Neural crest cell (in vitro differentiated cells): ENCODE results near the gene SIGLEC15. TPM values are rescaled to one million over a fixed set of nuclear protein-coding genes. Genes with fewer than 3 reads are reported as not detected.

Source experiments
- DNase-seq: peaks from one replicate; pipeline ENCODE4 v3.0.0; 2021; ENCODE audit warnings: low read depth, mixed read lengths, low spot score
- H3K27ac Mint-ChIP-seq: one replicate; pipeline ENCODE4 v1.8.0; 2021; ENCODE audit warnings: mild to moderate bottlenecking, mixed read lengths; ENCODE audit not compliant: unreplicated experiment
- H3K27me3 Mint-ChIP-seq: 2 replicates; pipeline ENCODE4 v1.8.0; 2021; ENCODE audit warnings: low read depth, mild to moderate bottlenecking, mixed read lengths
- H3K36me3 Mint-ChIP-seq: 2 replicates; pipeline ENCODE4 v1.8.0; 2021; ENCODE audit warnings: low read depth, mild to moderate bottlenecking, mixed read lengths
- H3K4me1 Mint-ChIP-seq: 2 replicates; pipeline ENCODE4 v1.8.0; 2021; ENCODE audit warnings: mixed read lengths
- H3K4me3 Mint-ChIP-seq: one replicate; pipeline ENCODE4 v1.8.0; 2021; ENCODE audit warnings: mild to moderate bottlenecking, mixed read lengths
- H3K9me3 Mint-ChIP-seq: 2 replicates; pipeline ENCODE4 v1.8.0; 2021; ENCODE audit warnings: mixed read lengths
- total RNA-seq: library from RNA; stranded (reverse); gene quantifications from 2 replicates; pipeline ENCODE4 v1.2.1, GENCODE V29; 2021
- TF ChIP-seq, protein P1 (sequence below): fragments of 200-600 bp; sonication (generic); conservative IDR thresholded peaks from 2 replicates; pipeline ENCODE4 v1.5.0; 2021; ENCODE audit warnings: antibody characterized with exemption, mild to moderate bottlenecking

The SIGLEC15 gene
- total RNA-seq, 1 donor from 2014 or later, result not detected

DNA sequence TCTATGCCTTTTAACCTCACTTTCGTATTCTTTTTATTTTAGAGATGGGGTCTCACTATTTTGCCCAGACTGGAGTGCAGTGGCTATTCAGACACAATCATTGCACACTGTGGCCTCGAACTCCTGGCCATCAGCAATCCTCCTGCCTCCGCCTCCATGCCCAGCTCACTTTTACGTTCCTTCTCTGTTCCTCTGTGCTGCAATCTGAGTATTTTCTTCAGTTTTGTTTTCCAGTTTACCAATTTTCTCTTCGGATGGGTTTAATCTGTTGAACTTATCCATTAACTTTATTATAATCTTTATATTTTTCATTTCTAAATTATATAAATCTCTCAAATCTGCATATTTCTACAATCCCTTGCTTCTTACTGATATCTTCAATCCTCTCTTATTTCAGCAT lies 38.6 kb downstream of the SIGLEC15 start:
- no peak overlapping the region for H3K4me3 Mint-ChIP-seq
- H3K9me3 Mint-ChIP-seq, result no peaks in the 10 kb centered on the region
- TF ChIP-seq, protein P1, sequence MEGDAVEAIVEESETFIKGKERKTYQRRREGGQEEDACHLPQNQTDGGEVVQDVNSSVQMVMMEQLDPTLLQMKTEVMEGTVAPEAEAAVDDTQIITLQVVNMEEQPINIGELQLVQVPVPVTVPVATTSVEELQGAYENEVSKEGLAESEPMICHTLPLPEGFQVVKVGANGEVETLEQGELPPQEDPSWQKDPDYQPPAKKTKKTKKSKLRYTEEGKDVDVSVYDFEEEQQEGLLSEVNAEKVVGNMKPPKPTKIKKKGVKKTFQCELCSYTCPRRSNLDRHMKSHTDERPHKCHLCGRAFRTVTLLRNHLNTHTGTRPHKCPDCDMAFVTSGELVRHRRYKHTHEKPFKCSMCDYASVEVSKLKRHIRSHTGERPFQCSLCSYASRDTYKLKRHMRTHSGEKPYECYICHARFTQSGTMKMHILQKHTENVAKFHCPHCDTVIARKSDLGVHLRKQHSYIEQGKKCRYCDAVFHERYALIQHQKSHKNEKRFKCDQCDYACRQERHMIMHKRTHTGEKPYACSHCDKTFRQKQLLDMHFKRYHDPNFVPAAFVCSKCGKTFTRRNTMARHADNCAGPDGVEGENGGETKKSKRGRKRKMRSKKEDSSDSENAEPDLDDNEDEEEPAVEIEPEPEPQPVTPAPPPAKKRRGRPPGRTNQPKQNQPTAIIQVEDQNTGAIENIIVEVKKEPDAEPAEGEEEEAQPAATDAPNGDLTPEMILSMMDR, result no peak
- no peaks in the 10 kb centered on the region for H3K27me3 Mint-ChIP-seq
- no peak for DNase-seq
- H3K27ac Mint-ChIP-seq, result no peak overlapping the region
- H3K4me1 Mint-ChIP-seq, result no peaks in the 10 kb centered on the region
- peaks cover 42% of the 10 kb centered on the region for H3K36me3 Mint-ChIP-seq

GRCh38 chr18:45865466-45865865 lies 40.0 kb downstream of the SIGLEC15 start:
- DNase-seq, result no peak
- H3K4me3 Mint-ChIP-seq, result no peak overlapping the region
- H3K27me3 Mint-ChIP-seq, result no peaks in the 10 kb centered on the region
- H3K36me3 Mint-ChIP-seq, result peaks cover 36% of the 10 kb centered on the region
- TF ChIP-seq, protein P1, result no peak
- no peak overlapping the region for H3K27ac Mint-ChIP-seq
- no peaks in the 10 kb centered on the region for H3K4me1 Mint-ChIP-seq
- H3K9me3 Mint-ChIP-seq, result no peaks in the 10 kb centered on the region

- Mint-ChIP-seq H3K9me3 (peaks cover 3% of the 10 kb centered on the region), H3K27ac (no peak overlapping the region), H3K4me1 (no peaks in the 10 kb centered on the region), H3K4me3 (no peak overlapping the region), H3K27me3 (no peaks in the 10 kb centered on the region), H3K36me3 (peaks cover 32% of the 10 kb centered on the region)
- DNase-seq, result no peak
- TF ChIP-seq, protein P1, result no peak
Observed at GRCh38 chr18:45870419-45870818, 44.9 kb downstream of the SIGLEC15 start.

DNA sequence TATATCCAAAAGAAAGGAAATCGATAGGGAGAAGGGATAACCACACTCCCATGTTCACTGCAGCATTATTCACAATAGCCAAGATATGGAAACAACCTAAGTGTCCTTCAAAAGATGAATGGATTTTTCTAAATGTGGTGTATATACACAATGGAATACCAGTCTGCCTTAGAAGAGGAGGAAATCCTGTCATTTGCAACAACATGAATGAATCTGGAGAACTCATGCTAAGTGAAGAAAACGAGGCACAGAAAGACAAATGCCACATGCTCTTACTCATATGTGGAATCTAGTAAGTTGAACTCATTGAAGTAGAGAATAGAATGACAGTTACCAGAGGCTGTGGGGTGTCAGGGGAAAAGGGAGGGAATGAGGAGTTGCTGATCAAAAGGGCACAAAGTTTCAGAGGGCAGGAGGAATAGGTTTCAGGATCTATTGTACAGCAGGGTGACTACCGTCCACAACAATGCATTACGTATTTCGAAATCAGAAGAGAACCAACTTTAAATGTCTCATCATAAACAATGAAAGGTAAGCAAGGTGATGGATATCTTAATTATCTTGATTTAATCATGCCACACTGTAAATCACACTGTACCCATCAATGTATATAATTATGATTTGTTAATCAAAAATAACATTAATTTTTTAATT lies 46.1 kb downstream of the SIGLEC15 start:
- no peaks in the 10 kb centered on the region for H3K4me1 Mint-ChIP-seq
- no peaks in the 10 kb centered on the region for H3K27me3 Mint-ChIP-seq
- TF ChIP-seq, protein P1, result no peak
- peaks cover 5% of the 10 kb centered on the region for H3K9me3 Mint-ChIP-seq
- no peak for DNase-seq
- no peak overlapping the region for H3K27ac Mint-ChIP-seq
- no peak overlapping the region for H3K4me3 Mint-ChIP-seq
- peaks cover 31% of the 10 kb centered on the region for H3K36me3 Mint-ChIP-seq

GRCh38 chr18:45874491-45875184 lies 49.2 kb downstream of the SIGLEC15 start:
- peaks cover 32% of the 10 kb centered on the region for H3K36me3 Mint-ChIP-seq
- no peak overlapping the region for H3K4me3 Mint-ChIP-seq
- DNase-seq, result no peak
- no peaks in the 10 kb centered on the region for H3K4me1 Mint-ChIP-seq
- peaks cover 5% of the 10 kb centered on the region for H3K9me3 Mint-ChIP-seq
- H3K27me3 Mint-ChIP-seq, result no peaks in the 10 kb centered on the region
- TF ChIP-seq, protein P1, result no peak
- H3K27ac Mint-ChIP-seq, result no peak overlapping the region
